SU-DHL-6 (cell line): Measurements from ENCODE around the gene CD247.

Experiments
- CTCF ChIP-seq: fragments of 200-600 bp; sonication (generic); IDR thresholded peaks from one replicate; pipeline ENCODE4 v1.5.1; 2017; ENCODE audit warnings: antibody characterized with exemption, mild to moderate bottlenecking, low read length, moderate library complexity; ENCODE audit not compliant: insufficient read depth, poor library complexity, severe bottlenecking
- EZH2phosphoT487 ChIP-seq: fragments of 200-600 bp; sonication (generic), shearing (Covaris generic); conservative IDR thresholded peaks from 2 replicates; pipeline ENCODE4 v1.6.1; 2018; ENCODE audit warnings: mild to moderate bottlenecking, antibody characterized with exemption, low read length, moderate library complexity, mixed read lengths

GRCh38 chr1:167456926-167457325 lies 61.4 kb downstream of the CD247 start:
- TF ChIP-seq CTCF (no peak), EZH2phosphoT487 (no peak)
